Activated T-cell treated with anti-CD3 and anti-CD28 coated beads, Interleukin-2, amount 50 U/mL, for 72 hours (primary cell): ENCODE data around the gene CKB. TPM values are rescaled to one million over a fixed set of nuclear protein-coding genes. Genes with fewer than 3 reads are reported as not detected.

Source experiments
- ATAC-seq, 2 donors: fragments of 150-1000 bp; cut with Tn5 transposase; replicated peaks in 1 of 2; 2 replicates each; pipeline ENCODE4 v1.10.0; 2021; ENCODE audit warnings: moderate library complexity in 2 of 2, mild to moderate bottlenecking in 1 of 2
- DNase-seq, 2 donors: peaks; one replicate each; pipeline ENCODE4 v3.0.0; 2021 to 2022; ENCODE audit warnings: mixed read lengths in 1 of 2
- H3K27ac Mint-ChIP-seq: one replicate; pipeline ENCODE4 v1.8.0; 2022; ENCODE audit warnings: mild to moderate bottlenecking, moderate library complexity, mixed read lengths
- H3K27me3 Mint-ChIP-seq: one replicate; pipeline ENCODE4 v1.8.0; 2022; ENCODE audit warnings: low read depth, mixed read lengths
- H3K36me3 Mint-ChIP-seq, 2 donors: one replicate each; pipeline ENCODE4 v1.8.0; 2022; ENCODE audit warnings: mixed read lengths in 2 of 2, mild to moderate bottlenecking in 1 of 2; ENCODE audit not compliant: insufficient read depth in 2 of 2
- H3K4me1 Mint-ChIP-seq: one replicate; pipeline ENCODE4 v1.8.0; 2022; ENCODE audit warnings: low read depth, mixed read lengths
- H3K4me3 Mint-ChIP-seq, 2 donors: one replicate each; pipeline ENCODE4 v1.8.0; 2022; ENCODE audit warnings: mild to moderate bottlenecking in 2 of 2, mixed read lengths in 2 of 2, moderate library complexity in 2 of 2
- H3K9me3 Mint-ChIP-seq, 2 donors: one replicate each; pipeline ENCODE4 v1.8.0; 2022; ENCODE audit warnings: mixed read lengths in 2 of 2
- total RNA-seq, 2 donors: library from RNA; stranded (reverse); gene quantifications; one replicate each; pipeline ENCODE4 v1.2.3, GENCODE V29; 2022

The CKB gene
- total RNA-seq, 2 donors from 2014 or later, result 7.0 to 9.5 TPM

DNA sequence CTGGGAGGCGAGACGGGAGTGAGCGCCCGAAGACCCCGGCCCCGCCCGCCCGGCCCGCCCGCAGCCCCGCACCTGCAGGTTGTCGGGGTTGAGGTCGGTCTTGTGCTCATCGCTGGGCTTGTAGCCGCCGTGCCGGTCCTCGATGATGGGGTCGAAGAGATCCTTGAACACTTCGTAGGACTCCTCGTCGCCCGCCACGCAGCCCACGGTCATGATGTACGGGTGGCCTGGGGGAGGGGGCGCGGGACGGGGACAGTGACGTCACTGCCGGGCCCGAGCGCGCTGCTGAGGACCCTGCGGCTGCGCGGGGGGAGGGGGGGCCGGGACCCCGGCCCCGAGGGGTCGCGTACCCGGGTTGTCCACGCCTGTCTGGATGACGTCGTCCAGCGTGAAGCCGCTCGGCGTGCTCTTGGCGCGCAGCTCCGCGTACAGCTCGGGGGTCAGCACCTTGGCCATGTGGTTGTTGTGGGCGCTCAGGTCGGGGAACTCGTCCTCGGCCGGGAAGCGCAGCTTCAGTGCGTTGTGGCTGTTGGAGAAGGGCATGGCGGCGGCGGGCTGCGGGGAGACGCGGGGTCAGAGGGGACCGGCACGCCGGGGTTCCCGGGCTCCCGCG, 573 bp downstream of the CKB start:
- Mint-ChIP-seq H3K9me3 (no peaks in the 10 kb centered on the region), H3K4me1 (peaks cover 17% of the 10 kb centered on the region), H3K4me3 (peak overlapping the region; percentile 43 to 50), H3K36me3 (peaks cover 0 to 1% of the 10 kb centered on the region in 2 donors), H3K27ac (no peak overlapping the region), H3K27me3 (no peaks in the 10 kb centered on the region)
- DNase-seq (no peak), ATAC-seq (no peak)

DNA sequence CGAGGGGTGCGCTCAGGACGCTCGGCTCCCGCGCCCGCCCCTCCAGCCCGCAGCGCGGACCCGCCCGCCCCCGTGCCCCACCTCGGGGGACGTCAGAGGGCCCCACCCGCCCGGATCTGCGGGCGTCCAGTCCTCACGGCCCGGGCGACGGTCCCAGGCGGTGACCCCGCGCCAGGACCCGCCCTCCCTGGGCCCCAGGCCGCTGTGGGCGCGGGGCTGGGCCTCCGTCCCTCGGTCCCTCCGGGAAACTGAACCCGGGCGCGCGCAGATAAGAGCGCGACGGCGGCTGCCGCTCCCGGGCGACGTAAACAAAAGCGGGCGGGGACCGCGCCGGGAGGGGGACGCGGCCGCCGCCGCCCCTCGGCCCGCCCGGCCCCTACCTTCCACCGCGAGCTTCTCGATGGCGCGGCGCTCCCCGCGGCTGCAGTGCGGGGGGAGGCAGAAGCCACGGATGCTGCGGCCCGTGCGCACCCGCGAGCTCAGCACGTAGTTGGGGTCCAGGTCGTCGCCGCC, 1.1 kb downstream of the CKB start:
- Mint-ChIP-seq H3K27ac (no peak overlapping the region), H3K9me3 (no peaks in the 10 kb centered on the region), H3K27me3 (no peaks in the 10 kb centered on the region), H3K4me3 (peak overlapping the region in 1 of 2 donors; percentile 34), H3K4me1 (peaks cover 16% of the 10 kb centered on the region), H3K36me3 (peaks cover 0 to 1% of the 10 kb centered on the region in 2 donors)
- DNase-seq (peak in 1 of 2 donors; percentile 33), ATAC-seq (peak; percentile 18 to 20)

GRCh38 chr14:103520657-103521437, 1.8 kb downstream of the CKB start:
- peaks cover 0 to 1% of the 10 kb centered on the region in 2 donors for H3K36me3 Mint-ChIP-seq
- H3K27me3 Mint-ChIP-seq, result no peaks in the 10 kb centered on the region
- peaks cover 16% of the 10 kb centered on the region for H3K4me1 Mint-ChIP-seq
- no peaks in the 10 kb centered on the region for H3K9me3 Mint-ChIP-seq
- DNase-seq, result peak; percentile 73 to 80
- H3K27ac Mint-ChIP-seq, result no peak overlapping the region
- H3K4me3 Mint-ChIP-seq, result peak overlapping the region; percentile 54 to 72
- ATAC-seq, result peak; percentile 67

DNA sequence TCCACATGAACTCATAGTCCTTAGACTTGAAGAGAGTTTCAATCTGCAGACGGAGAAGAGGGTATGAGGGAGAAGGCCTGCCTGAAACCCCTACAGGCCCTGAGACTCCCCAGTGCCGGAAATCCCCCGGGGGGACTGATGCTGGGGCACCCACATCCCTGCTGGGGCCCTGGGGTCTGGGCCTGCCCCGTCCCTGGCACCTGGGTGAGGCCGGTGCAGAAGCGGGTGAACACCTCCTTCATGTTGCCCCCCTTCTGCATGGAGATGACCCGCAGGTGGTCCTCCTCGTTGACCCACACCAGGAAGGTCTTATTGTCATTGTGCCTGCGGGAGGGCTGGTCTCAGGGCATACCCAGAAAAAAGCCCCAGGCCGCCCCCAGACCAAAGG, 2.4 kb downstream of the CKB start:
- H3K27ac Mint-ChIP-seq, result no peak overlapping the region
- DNase-seq (no peak), ATAC-seq (no peak)
- H3K4me3 Mint-ChIP-seq, result peak overlapping the region; percentile 39 to 72
- no peaks in the 10 kb centered on the region for H3K9me3 Mint-ChIP-seq
- peaks cover 16% of the 10 kb centered on the region for H3K4me1 Mint-ChIP-seq
- peaks cover 0 to 1% of the 10 kb centered on the region in 2 donors for H3K36me3 Mint-ChIP-seq
- H3K27me3 Mint-ChIP-seq, result no peaks in the 10 kb centered on the region

DNA sequence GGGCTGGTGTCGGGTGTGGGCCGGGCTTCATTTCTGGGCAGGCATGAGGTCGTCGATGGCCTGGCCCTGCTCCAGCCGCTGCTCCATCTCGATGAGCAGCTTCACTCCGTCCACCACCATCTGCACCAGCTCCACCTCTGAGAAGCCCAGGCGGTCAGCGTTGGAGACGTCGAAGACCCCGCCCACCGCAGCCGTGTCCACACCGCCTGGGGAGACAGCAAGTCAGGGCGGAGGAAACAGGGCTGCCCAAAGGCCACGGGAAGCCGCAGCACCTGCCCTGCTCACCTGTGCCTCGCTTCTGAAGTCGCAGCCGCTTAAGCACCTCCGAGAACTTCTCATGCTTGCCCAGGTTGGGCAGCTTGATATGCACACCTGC, 2.8 kb downstream of the CKB start:
- DNase-seq, result no peak
- Mint-ChIP-seq H3K36me3 (peaks cover 0 to 1% of the 10 kb centered on the region in 2 donors), H3K27ac (no peak overlapping the region), H3K4me3 (peak overlapping the region; percentile 39 to 72), H3K9me3 (no peaks in the 10 kb centered on the region), H3K4me1 (peaks cover 16% of the 10 kb centered on the region), H3K27me3 (no peaks in the 10 kb centered on the region)
- no peak for ATAC-seq

GRCh38 chr14:103519043-103519836, 3.4 kb downstream of the CKB start:
- Mint-ChIP-seq H3K9me3 (no peaks in the 10 kb centered on the region), H3K36me3 (peaks cover 0 to 1% of the 10 kb centered on the region in 2 donors), H3K4me1 (peaks cover 16% of the 10 kb centered on the region), H3K4me3 (peak overlapping the region; percentile 14 to 72), H3K27me3 (no peaks in the 10 kb centered on the region), H3K27ac (peak overlapping the region; percentile 13)
- ATAC-seq (no peak), DNase-seq (no peak)

DNA sequence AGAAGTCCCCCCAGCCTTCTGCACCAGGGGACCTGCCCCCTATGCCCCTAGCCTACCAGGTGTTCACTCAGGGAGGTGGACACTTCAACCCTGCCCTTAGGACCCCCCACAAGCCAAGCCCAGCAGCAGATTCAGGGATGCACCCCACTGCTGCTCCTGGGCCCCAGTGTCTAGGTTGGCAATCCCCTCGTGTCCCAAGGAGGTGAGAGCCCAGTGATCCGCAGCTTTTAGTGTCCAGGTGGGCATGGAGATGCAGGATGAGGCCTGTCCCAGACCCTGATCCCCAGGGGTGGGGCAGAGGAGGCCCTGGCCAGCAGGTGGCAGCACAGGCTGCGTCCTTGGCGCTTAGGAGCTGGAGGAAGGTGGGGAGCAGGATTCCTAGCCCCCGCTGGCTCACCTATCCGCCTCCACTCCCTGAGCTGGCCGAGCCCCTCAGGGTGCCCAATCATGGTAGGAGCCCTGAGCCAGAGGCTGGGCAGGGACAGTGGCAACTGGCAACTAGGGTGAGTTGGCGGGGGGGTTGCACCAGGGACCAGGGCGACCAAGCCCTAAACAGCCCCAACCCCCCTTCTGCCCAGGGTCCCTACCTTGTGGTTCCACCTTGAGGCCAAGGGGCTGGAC, 4.1 kb downstream of the CKB start:
- H3K4me3 Mint-ChIP-seq, result no peak overlapping the region
- ATAC-seq, result peak; percentile 23 to 29

DNA sequence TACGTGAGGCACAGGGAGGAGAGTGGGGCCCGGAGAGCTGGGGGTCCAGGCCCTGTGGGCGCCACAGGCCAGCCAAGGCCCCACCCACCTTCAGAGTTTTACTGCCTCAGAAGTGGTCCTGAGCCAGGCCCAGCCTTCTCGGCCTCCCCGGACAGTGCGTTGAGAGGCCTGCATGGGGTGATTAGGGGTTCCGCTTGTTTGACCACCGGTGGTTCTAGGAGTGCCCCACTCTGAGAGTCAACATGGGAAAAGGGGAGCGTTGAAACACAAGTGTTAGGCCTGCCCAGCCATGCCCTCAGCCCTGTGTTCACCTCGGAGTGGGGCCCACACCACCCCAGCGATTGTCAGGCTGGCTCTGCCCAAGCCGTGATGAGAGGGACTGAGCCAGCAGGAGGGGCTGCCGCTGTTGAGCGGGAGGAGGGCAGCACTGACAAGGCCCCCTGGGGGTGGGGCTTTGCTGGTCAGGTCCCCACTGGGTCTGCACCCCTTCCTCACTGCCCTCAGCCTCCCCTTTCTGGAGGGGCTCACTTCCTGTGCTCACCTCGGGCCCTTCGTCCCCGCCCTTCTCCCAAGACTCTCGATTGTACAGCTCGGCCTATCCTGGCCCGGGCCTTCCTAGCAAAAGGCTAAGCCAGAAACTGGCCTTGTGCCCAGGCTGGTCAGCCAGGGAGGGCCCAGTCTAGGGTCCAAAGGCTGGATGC, 4.8 kb downstream of the CKB start:
- DNase-seq, result no peak

More for the DNA sequence above, 4.1 kb downstream of the CKB start:
- Mint-ChIP-seq H3K27me3 (no peaks in the 10 kb centered on the region), H3K27ac (no peak overlapping the region), H3K9me3 (no peaks in the 10 kb centered on the region), H3K4me1 (peaks cover 16% of the 10 kb centered on the region), H3K36me3 (no peaks in the 10 kb centered on the region)
- DNase-seq, result peak; percentile 65 to 66

DNA sequence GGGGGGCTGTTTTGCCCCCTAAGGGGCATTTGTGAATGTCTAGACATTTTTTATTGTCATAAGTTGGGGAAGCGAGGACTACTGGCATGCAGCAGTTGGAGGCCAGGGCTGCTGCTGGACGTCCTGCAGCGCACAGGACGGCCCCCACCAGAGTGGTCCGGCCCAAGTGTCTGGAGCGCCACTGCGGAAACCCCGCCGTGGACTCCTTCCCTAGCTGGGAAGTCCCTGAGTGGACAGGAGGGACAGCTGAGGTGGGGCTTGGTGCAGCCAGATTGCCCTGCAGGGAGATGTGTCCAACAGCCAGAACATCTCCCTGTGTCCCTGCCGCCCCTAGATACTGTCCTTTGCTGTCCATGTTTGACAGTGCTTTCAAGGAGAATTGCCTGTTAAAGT, 5.5 kb downstream of the CKB start:
- no peak overlapping the region for H3K27ac Mint-ChIP-seq
- H3K27me3 Mint-ChIP-seq, result no peaks in the 10 kb centered on the region
- no peak overlapping the region for H3K4me3 Mint-ChIP-seq
- no peaks in the 10 kb centered on the region for H3K36me3 Mint-ChIP-seq
- no peak for DNase-seq
- no peaks in the 10 kb centered on the region for H3K9me3 Mint-ChIP-seq
- peaks cover 16% of the 10 kb centered on the region for H3K4me1 Mint-ChIP-seq
- ATAC-seq, result no peak

More for the DNA sequence above, 4.8 kb downstream of the CKB start:
- no peaks in the 10 kb centered on the region for H3K36me3 Mint-ChIP-seq
- no peaks in the 10 kb centered on the region for H3K27me3 Mint-ChIP-seq
- no peak overlapping the region for H3K27ac Mint-ChIP-seq
- H3K4me1 Mint-ChIP-seq, result peaks cover 16% of the 10 kb centered on the region
- H3K4me3 Mint-ChIP-seq, result no peak overlapping the region
- H3K9me3 Mint-ChIP-seq, result no peaks in the 10 kb centered on the region
- ATAC-seq, result no peak

DNA sequence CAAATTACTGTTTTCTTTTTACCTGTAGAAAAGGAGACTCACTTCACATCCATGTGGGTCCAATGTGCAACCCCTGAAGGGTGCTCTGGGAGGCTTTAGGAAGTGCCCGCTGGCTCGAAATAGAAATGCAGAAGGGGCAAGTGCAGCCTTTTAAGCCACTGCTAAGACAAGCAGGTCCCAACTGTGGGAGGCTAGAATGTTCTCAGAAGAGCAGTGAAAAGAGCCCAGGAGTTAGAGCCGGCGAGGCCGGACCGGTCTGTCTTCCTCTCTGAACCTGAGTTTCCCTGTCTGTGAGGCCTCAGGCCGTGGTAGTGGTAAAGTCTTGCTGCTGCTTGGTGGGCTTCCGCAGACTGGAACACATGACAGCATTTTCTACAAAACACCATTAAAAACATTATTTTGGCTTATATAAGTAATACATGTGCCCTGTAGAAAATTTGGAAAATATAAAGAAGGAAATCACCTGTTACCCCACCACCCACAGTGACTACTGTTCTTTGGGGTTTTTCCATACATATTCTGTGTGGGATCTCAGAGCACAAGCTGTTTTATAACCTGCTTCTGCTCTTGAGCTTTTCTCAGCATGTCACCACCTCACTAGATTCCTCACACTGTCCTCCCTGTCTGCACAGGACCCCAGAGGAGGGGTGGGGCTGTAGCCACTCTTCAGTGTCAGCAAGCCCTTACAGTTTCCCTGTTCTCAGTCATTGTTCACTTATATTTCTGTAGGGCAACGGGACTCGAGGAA, 6.0 kb downstream of the CKB start:
- ATAC-seq (no peak), DNase-seq (no peak)
- peaks cover 16% of the 10 kb centered on the region for H3K4me1 Mint-ChIP-seq
- H3K9me3 Mint-ChIP-seq, result no peaks in the 10 kb centered on the region
- no peaks in the 10 kb centered on the region for H3K27me3 Mint-ChIP-seq
- H3K4me3 Mint-ChIP-seq, result no peak overlapping the region
- no peaks in the 10 kb centered on the region for H3K36me3 Mint-ChIP-seq
- no peak overlapping the region for H3K27ac Mint-ChIP-seq

- Mint-ChIP-seq H3K9me3 (no peaks in the 10 kb centered on the region), H3K4me3 (no peak overlapping the region)
- no peak for DNase-seq
Observed at GRCh38 chr14:103514596-103515421, 7.8 kb downstream of the CKB start.

More at GRCh38 chr14:103514596-103515421, 7.8 kb downstream of the CKB start:
- Mint-ChIP-seq H3K27me3 (no peaks in the 10 kb centered on the region), H3K27ac (no peak overlapping the region), H3K36me3 (peaks cover 0 to 2% of the 10 kb centered on the region in 2 donors), H3K4me1 (peaks cover 11% of the 10 kb centered on the region)
- no peak for ATAC-seq
